ENCODE data around the gene SLC25A33.

DNA sequence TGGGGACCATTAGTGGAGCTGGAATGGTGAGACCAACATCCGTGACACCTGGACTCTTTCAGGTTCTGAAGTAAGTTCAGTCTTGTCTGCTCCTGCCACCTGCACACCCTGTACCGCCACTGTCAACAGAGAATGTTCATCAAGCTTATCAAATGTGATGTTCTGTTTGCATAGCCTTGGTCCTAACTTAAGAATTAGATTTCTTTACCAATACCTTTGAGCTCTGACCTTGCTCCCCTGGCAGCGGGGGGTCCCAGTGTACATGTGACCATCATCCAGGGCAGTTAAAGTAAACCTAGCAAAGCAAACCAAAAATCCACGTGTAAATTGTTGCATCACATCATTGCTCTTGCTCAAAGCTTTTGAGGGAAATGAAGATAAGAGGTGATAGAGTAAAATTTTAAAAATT lies 14.5 kb downstream of the SLC25A33 start:
- TF ChIP-seq, protein P1, sequence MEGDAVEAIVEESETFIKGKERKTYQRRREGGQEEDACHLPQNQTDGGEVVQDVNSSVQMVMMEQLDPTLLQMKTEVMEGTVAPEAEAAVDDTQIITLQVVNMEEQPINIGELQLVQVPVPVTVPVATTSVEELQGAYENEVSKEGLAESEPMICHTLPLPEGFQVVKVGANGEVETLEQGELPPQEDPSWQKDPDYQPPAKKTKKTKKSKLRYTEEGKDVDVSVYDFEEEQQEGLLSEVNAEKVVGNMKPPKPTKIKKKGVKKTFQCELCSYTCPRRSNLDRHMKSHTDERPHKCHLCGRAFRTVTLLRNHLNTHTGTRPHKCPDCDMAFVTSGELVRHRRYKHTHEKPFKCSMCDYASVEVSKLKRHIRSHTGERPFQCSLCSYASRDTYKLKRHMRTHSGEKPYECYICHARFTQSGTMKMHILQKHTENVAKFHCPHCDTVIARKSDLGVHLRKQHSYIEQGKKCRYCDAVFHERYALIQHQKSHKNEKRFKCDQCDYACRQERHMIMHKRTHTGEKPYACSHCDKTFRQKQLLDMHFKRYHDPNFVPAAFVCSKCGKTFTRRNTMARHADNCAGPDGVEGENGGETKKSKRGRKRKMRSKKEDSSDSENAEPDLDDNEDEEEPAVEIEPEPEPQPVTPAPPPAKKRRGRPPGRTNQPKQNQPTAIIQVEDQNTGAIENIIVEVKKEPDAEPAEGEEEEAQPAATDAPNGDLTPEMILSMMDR (conservative IDR thresholded peaks at IDR 0.05; ENCODE audit: low read depth, low read length): no peak
- TF ChIP-seq EZH2 (IDR thresholded peaks at IDR 0.05; ENCODE audit: borderline replicate concordance, low read depth, low read length, poor library complexity, severe bottlenecking): no peak

Data from A673 (cell line).